ENCODE measurements around the gene UNC79. TPM values are rescaled to one million over a fixed set of nuclear protein-coding genes. Genes with fewer than 3 reads are reported as not detected.

The UNC79 gene
- total and polyA plus RNA-seq, 4 donors, result 0.03 to 0.94 (median 0.14) TPM

DNA sequence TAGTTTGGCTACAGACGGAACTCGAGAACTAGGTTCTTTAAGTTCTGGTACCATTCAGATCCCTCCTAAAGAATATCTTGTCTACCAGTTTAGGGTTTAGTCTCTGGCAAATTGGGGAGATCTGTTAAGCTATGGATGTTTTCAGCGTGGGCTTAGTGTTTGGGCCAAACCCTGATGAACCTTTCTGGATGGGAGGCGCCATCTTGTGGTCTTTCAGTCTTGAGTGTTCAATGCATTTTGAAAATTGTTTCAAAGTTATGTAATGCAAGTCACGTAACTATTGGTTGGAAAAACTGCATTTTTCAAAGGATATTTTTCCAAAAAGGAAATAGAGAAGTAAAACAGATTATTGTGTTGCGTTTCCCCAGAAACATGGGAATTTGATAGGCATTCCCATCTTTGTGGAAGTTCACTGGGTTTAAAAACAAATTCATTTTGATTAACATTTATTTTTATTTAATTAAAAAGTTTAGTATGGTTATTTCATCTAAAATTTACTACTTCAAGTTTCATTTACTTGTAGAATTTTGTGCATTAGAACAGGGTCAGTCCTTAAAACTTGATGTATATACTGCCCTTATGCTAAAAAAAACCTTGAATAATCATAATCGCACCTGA lies 188.5 kb downstream of the UNC79 start:
- Histone ChIP-seq H3K9me3 (ENCODE audit: control insufficient read depth in 4 of 4, insufficient read depth in 3 of 4, low read length in 3 of 4) (no peaks in the 10 kb centered on the region), H3K27ac (ENCODE audit: low read depth in 1 of 2, low read length in 1 of 2) (no peak overlapping the region), H3K4me3 (no peak overlapping the region), H3K9ac (ENCODE audit: insufficient read depth in 1 of 2, low read length in 2 of 2) (no peak overlapping the region), H3K36me3 (ENCODE audit: control insufficient read depth in 4 of 4, insufficient read depth in 4 of 4, low read length in 4 of 4) (no peaks in the 10 kb centered on the region), H3K27me3 (ENCODE audit: control insufficient read depth in 3 of 3, insufficient read depth in 3 of 3, low read length in 2 of 3) (no peaks in the 10 kb centered on the region), H3K4me1 (ENCODE audit: control insufficient read depth in 5 of 5, insufficient read depth in 5 of 5, low read length in 5 of 5) (no peaks in the 10 kb centered on the region)
- 48 to 52% methylated on average over 7 of the region's 7 CpGs for WGBS, 2 donors
- ATAC-seq (ENCODE audit: insufficient read depth, low FRiP score) (no peak), DNase-seq (peak; percentile 41 to 66 (median 61))
- TF ChIP-seq CTCF (IDR thresholded peaks at IDR 0.05; ENCODE audit: control extremely low read depth, extremely low read depth), result peak; percentile 8

DNA sequence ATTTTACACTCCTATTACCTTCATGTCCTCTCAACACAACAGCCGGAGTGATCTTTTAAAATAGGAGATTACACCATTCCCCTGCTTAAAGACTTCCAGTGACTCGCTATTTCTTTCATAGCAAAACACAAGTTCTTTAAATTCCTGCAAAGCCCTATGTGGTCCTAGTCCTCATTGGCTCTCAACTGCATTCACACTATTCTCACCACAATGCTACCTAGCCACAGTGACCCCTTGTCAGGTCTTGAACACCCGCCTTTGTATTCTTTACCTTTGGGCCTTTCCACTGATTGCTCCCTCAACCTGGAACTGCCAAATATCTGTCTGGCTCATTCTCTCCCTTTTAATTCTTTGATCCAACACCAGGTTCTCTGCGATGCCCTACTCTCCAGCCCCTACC lies 197.3 kb downstream of the UNC79 start:
- WGBS, 2 donors, result 87 to 89% methylated on average over 4 of the region's 4 CpGs
- H3K9ac ChIP-seq (ENCODE audit: insufficient read depth in 1 of 2, low read length in 2 of 2), result no peak overlapping the region
- peaks cover 0 to 3% (median 0%) of the 10 kb centered on the region in 3 donors for H3K27me3 ChIP-seq (ENCODE audit: control insufficient read depth in 3 of 3, insufficient read depth in 3 of 3, low read length in 2 of 3)
- DNase-seq (no peak), ATAC-seq (ENCODE audit: insufficient read depth, low FRiP score) (no peak)
- H3K27ac ChIP-seq (ENCODE audit: low read depth in 1 of 2, low read length in 1 of 2), result no peak overlapping the region
- no peak for TF ChIP-seq CTCF (IDR thresholded peaks at IDR 0.05; ENCODE audit: control extremely low read depth, extremely low read depth)
- no peak overlapping the region for H3K4me3 ChIP-seq
- no peaks in the 10 kb centered on the region for H3K4me1 ChIP-seq (ENCODE audit: control insufficient read depth in 5 of 5, insufficient read depth in 5 of 5, low read length in 5 of 5)
- H3K9me3 ChIP-seq (ENCODE audit: control insufficient read depth in 4 of 4, insufficient read depth in 3 of 4, low read length in 3 of 4), result peaks cover 0 to 1% (median 0%) of the 10 kb centered on the region in 4 donors
- H3K36me3 ChIP-seq (ENCODE audit: control insufficient read depth in 4 of 4, insufficient read depth in 4 of 4, low read length in 4 of 4), result no peaks in the 10 kb centered on the region

DNA sequence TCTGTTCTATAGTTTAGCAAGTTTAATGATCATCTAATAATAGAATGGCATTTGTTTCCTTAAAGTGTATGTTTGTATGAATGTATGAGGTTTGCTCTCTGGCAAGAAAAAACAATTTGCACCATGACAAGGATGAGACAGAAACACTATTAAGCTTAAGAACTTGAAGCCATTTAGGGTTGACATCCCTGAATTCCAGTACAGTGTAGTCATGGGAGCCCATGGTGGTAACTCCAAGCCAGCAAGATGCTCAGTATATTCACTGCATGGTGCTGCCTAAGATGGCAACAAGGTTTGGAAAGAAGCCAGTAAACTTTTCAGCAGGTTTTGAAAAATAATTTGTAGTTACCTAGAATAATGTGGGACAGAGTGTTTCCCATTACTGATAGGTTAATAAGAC lies 198.9 kb downstream of the UNC79 start:
- no peak overlapping the region for H3K9ac ChIP-seq (ENCODE audit: insufficient read depth in 1 of 2, low read length in 2 of 2)
- TF ChIP-seq CTCF (IDR thresholded peaks at IDR 0.05; ENCODE audit: control extremely low read depth, extremely low read depth), result no peak
- no peak overlapping the region for H3K4me3 ChIP-seq
- H3K4me1 ChIP-seq (ENCODE audit: control insufficient read depth in 5 of 5, insufficient read depth in 5 of 5, low read length in 5 of 5), result no peaks in the 10 kb centered on the region
- ATAC-seq (ENCODE audit: insufficient read depth, low FRiP score) (no peak), DNase-seq (no peak)
- H3K9me3 ChIP-seq (ENCODE audit: control insufficient read depth in 4 of 4, insufficient read depth in 3 of 4, low read length in 3 of 4), result peaks cover 0 to 1% (median 0%) of the 10 kb centered on the region in 4 donors
- no peaks in the 10 kb centered on the region for H3K36me3 ChIP-seq (ENCODE audit: control insufficient read depth in 4 of 4, insufficient read depth in 4 of 4, low read length in 4 of 4)
- H3K27ac ChIP-seq (ENCODE audit: low read depth in 1 of 2, low read length in 1 of 2), result no peak overlapping the region
- peaks cover 0 to 3% (median 0%) of the 10 kb centered on the region in 3 donors for H3K27me3 ChIP-seq (ENCODE audit: control insufficient read depth in 3 of 3, insufficient read depth in 3 of 3, low read length in 2 of 3)

DNA sequence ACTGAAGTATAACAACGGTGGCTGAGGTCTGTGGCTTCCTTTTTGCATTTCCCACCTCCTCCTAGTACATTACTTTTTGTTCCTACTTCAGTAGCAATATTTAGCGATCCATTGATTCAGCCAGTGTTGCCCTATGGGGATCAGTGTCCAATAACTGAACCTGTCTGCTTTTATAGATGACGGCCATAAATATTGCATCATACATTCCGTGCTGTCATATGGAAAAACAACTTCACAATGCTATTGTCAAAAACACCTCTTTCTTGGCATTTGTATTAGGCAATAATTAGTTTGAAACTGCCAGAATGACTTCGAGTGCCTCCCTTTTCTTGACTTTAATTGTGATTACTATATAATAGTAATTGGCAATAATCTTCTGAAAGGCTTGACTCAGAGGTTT lies 208.1 kb downstream of the UNC79 start:
- Histone ChIP-seq H3K4me1 (ENCODE audit: control insufficient read depth in 5 of 5, insufficient read depth in 5 of 5, low read length in 5 of 5) (no peaks in the 10 kb centered on the region), H3K36me3 (ENCODE audit: control insufficient read depth in 4 of 4, insufficient read depth in 4 of 4, low read length in 4 of 4) (no peaks in the 10 kb centered on the region), H3K9ac (ENCODE audit: insufficient read depth in 1 of 2, low read length in 2 of 2) (no peak overlapping the region), H3K27me3 (ENCODE audit: control insufficient read depth in 3 of 3, insufficient read depth in 3 of 3, low read length in 2 of 3) (peaks cover 0 to 8% (median 0%) of the 10 kb centered on the region in 3 donors), H3K9me3 (ENCODE audit: control insufficient read depth in 4 of 4, insufficient read depth in 3 of 4, low read length in 3 of 4) (peaks cover 0 to 4% (median 0%) of the 10 kb centered on the region in 4 donors), H3K27ac (ENCODE audit: low read depth in 1 of 2, low read length in 1 of 2) (no peak overlapping the region), H3K4me3 (no peak overlapping the region)
- ATAC-seq (ENCODE audit: insufficient read depth, low FRiP score), result no peak
- no peak for DNase-seq
- WGBS, 2 donors, result 65 to 70% methylated on average over 5 of the region's 5 CpGs
- no peak for TF ChIP-seq CTCF (IDR thresholded peaks at IDR 0.05; ENCODE audit: control extremely low read depth, extremely low read depth)

Data from lung (tissue), 12 donors.